NCI-H1048 (cell line): ENCODE data around the gene ATOSA.

Experiments
- DNase-seq: peaks from one replicate; lab custom pipeline; 2025; lab: John Stamatoyannopoulos, UW

ATOSA gene

DNA sequence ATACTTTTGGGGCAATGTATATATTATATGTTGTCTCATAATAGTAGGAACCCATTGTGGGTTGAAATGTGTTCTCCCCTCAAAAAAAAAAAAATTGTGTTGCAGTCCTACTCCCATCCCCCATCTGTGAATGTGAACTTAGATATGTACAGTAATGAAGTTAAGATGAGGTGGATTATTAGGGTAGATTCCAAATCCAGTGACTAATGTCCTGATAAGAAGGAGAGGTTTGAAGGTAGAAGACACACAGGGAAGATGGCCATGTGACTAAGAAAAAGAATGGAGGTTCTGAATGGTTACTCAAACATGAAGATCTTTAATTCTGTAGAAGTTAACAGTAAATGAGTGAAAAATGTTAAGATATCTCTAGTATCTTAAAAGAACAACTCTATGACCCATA lies 3.0 kb upstream of the ATOSA start:
- no peak for DNase-seq

DNA sequence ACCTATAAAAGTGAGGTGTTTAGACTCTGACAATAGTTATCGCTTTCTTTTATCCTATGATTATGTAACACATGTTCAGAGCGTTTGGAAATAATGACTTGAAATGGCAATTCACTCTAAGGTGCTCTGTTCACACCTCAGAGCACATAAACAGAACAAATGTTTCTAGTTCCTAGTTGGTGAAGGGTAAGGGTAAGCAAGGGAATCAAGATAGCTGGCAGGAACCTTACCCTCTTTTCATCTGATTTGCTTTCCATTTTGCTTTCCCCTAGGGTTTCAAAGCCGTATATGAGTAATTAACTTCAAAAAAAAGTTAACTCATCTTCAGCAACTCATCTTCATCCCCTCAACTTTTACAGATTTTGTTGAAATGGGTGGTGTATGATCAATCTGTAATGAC lies 2.3 kb upstream of the ATOSA start:
- no peak for DNase-seq

DNA sequence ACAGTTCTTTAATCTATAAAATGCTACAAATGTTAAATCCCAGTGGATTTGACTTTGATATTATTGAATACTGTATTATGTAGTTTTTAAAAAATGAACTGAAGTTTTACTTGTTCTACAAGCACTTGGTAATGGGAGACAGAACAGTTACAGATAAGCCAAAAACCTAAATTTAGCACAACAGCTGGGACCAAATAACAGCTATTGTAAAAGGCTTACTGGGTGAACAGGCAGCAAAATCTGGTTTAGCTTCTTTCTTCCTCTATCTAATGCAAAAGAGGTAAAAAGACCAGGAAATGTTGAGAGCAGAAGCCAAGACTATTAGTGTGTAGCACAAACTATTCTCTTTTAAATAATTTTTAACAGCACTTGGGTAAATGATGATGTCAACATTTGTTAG lies 1.6 kb upstream of the ATOSA start:
- no peak for DNase-seq

DNA sequence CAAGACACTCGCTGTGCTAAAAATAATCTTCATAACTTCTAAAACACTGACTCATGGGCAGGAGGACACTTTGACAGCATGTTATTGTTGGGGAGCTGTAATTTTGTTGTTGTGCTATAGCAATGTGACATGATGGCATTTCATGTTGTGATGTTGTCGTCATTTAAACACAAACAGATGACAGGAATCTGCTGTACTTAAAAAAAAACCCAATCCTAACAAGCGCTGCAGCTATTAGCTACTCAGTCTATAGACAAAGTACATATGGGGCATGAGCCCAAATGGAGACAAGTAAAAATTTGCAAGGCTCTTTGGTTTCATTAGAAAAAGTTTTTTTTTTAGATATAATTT lies 828 bp upstream of the ATOSA start:
- DNase-seq = no peak

GRCh38 chr15:52678468-52679231 lies 538 bp downstream of the ATOSA start:
- DNase-seq = no peak

DNA sequence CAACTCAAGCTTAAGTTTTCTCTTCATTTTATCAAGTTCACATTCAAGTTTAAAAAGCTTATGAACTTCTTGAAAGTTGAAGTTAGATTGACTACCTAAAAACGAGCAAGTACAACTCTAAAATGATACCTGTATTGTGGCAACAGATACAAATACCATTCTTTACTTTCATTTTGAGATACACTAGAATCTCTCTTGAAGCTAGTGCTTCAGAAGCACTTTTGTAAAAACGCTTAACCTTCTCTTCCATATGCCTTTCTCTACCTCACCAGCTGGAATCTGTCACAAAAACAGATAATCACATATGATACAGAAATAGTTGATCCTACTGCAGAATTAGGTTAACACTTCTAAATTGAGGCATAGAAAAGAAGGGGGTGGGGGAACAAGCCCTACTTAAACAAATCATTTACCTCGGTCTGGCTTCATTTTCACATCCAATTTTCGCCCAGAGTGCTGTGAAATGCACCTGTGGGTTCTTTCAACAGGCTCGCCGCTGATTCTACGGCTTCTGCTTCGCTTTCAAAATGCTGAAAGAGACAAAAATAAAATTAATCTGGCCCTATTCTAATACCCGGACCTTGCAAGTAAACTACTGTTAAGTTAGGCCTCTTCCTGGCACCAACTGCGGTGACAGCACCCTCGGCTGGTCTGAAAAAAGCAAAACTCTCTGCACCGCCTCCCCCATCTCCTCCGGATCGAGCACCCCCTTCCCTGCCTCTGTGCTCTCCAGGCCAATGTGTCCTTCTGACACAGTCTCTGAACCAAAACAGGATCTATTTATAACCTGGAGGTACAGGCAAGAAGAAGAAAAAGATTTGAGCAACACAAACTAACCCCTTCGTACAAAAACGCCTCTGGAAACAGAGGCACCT lies 1.4 kb downstream of the ATOSA start:
- DNase-seq = peak; percentile 8

GRCh38 chr15:52674831-52675230 lies 4.4 kb downstream of the ATOSA start:
- DNase-seq = no peak

- no peak for DNase-seq
These were observed 5.5 kb downstream of the ATOSA start for GRCh38 chr15:52673734-52674133.

DNA sequence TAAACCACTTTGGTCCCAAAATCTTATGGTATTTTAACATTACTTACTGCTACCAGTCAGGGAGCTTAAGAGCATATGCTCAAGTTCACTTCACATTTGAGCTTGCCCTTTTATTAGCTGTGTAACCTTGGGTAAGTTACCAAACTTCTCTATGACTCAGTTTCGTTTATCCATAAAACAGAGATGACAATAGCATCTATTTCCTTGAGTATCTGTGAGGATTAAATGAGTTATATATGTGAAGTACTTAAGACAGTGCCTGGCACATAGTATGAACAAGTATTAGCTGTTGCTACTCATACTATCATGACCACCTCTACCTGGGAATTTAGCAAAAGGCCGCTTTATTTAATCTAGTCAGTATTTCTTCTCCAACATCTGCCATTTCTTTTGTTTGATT lies 5.9 kb downstream of the ATOSA start:
- DNase-seq = no peak

DNA sequence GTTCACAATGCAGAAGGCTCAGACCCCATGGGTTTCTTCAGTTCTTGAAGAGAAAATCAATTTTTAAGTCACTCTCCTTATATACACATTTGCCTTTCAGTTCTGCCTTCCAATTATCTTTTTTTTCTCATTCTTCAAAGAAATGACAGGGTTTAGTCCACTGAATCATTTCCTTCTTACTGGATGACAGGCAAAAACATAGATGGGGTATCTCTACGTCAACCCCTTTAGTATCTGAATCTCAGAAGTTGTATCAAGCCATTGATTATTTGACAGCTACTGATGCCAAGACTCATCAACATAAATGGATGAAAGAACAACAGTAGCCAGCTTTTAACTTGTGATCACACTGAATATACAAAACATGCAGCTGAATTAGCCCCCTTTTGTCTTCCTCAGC lies 6.5 kb downstream of the ATOSA start:
- DNase-seq = no peak

GRCh38 chr15:52670087-52670486 lies 9.1 kb downstream of the ATOSA start:
- DNase-seq = no peak

DNA sequence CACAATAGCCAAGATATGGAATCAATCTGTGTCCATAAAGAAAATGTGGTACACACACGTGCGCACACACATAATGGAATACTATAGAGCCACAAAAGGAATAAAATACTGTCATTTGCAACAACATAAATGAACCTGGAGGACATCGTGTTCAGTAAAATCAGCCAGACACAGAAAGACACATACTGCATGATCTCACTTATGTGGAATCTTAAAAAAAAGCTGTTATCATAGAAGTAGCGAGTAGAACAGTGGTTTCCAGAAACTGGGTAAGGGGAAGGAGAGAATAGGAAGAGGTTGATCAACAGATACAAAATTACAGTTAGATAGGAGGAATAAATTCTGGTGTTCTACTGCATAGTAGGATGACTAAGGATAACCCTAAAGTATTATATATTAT lies 11.1 kb downstream of the ATOSA start:
- no peak for DNase-seq

- no peak for DNase-seq
These were observed 11.6 kb downstream of the ATOSA start for GRCh38 chr15:52667597-52667996.

- DNase-seq = no peak
These were observed 15.5 kb downstream of the ATOSA start for GRCh38 chr15:52663536-52664294.

DNA sequence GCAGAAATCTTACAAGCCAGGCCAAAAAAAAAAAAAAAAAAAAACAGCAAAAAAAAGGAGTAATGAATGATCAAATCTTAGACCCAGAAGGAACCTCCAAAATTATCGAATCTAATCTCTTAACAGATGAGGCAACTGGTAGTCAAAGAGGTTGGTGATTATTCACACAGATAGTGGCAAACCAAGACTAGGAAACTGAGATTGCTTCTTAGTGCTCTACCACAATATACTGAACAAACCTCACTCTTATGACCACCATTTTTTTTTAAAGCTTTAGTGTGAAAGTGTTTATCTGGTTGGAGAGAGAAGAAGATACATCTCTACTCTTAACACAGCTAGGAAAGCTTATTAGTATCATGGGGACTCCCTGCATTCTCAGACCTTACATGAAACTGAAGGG lies 17.3 kb downstream of the ATOSA start:
- DNase-seq = no peak

GRCh38 chr15:52660192-52660591 lies 19.0 kb downstream of the ATOSA start:
- DNase-seq = no peak

DNA sequence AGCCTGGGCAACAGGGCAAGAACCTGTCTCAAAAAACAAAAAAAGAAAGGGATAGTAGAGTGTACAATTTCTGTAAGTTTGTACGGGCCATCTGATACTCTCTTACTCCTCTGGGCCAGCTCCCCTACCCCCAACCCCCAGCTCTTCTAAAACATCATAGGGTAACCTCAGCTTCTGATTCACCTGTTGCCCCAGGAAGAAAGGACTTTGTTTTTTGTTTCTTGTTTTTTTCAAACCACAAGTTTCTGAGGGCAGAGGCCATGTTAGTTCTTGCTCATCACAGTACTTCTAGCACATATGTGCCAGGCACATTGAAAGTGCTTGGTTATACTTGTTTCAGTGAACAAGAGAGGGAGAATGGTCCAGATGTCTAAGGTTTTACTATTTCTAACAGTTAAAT lies 20.2 kb downstream of the ATOSA start:
- no peak for DNase-seq

GRCh38 chr15:52657338-52657737 lies 21.9 kb downstream of the ATOSA start:
- DNase-seq = no peak

- no peak for DNase-seq
These were observed 22.8 kb downstream of the ATOSA start for GRCh38 chr15:52656412-52656811.

GRCh38 chr15:52653431-52653964 lies 25.7 kb downstream of the ATOSA start:
- DNase-seq = no peak

DNA sequence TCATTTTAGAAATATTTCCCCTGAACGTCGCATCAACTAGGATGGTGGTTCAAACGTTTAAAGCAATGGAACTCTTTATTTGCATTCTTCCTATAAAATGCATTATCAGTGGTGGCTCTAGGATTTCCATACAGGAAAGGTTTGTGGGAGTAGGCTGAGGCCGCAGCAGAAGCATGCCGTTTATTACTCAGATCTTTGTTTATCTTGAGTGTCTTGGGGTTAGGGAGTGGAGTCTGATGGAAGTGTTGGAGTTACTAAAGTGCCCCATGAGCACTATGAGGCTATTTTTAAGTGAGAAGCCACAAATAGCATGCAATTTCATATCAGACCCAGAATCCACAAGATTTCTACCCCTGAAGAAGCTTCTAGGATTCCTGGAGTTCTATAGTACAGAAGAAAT lies 26.2 kb downstream of the ATOSA start:
- DNase-seq = no peak

GRCh38 chr15:52652286-52652685 lies 26.9 kb downstream of the ATOSA start:
- DNase-seq = no peak

DNA sequence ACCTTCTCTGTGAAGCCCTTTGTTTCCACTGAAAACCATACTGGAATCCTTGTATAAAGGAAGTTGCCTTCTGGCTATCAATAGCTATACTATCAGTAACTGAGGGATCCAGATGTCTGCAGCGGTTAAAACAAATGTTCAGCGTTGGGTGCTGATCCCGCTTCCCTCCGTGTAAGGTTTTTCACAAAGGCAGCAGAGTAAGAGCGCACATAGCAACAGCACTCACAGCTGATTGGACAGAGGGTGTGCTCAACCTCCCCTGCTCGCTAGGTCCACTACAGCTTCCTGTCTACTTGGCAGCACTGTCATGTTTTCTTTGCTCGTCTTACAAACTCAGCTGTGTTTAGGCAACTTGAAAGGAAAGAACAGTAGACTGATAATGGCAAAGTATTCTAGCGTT lies 27.3 kb downstream of the ATOSA start:
- DNase-seq = no peak
